HG03066 (cell line): ENCODE data around the gene RRAD.

Experiments
- ATAC-seq: cut with Tn5 transposase; IDR thresholded peaks from one replicate; pipeline ENCODE4 v1.9.1; 2021; ENCODE audit warnings: low read depth; ENCODE audit not compliant: unreplicated experiment

The RRAD gene

DNA sequence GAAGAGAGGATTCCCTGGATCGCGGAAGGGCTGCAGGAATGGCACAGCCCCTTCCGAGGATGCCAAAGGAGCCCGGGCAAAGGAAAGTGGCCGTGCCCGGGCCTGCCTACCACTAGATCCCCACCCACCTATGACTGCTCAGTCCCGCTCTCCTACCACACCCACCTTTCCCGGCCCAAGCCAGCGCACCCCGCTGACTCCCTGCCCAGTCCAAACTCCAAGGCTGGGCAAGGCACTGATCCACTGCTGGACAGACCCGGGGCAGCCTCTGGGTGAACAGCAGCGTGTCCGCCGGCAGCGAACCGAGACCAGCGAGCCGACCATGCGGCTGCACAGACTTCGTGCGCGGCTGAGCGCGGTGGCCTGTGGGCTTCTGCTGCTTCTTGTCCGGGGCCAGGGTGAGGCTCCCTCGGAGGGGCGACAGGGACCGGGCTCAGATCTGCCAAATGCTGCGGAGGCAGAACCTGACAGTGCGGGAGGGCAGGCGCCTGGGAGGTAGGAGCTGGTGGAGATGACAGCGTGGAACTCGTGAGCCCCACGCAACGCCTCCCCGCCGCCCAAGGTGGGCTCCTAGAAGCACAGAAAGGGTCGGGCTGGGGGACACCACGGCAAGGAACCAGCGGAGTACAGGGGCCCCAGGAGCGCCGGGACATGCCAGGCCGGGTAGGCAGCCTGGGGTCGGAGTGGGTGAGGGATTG is 10.1 kb upstream of the RRAD start, which contains the start of gene CES2:
TSS of gene CES2 (plus strand) at position 203 of the 698 bp plus-strand sequence. CDS start at position 323, 120 bp downstream.
- no peak for ATAC-seq

DNA sequence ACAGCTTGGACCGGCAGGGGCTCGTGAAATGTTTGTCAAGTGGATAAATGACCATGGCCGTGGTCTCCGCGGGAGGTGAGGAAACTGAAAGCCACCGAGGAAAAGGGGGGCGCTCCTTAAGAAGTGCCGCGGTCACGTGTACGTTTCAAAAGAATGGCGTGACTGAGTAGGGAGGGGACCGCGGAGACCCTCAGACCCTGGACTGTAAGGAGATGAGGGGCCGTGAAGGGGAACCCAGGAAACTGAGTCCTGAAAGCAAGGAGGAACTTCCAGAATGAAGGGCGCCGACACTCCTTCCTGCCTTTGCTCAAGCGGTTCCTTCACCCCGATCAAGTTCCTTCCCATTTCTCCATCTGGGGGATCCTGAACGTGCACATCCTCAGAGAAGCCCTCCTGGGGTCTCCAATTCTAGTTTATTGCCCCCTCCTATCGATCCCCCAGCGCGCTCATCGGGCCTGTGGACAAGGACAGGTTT is 9.5 kb upstream of the RRAD start:
- ATAC-seq, result peak; percentile 27

- ATAC-seq, result peak; percentile 76
Measured at GRCh38 chr16:66934138-66934838, 9.0 kb upstream of the RRAD start, which contains the start of gene CIAO2B. Gene CIAO2B (minus strand): TSS chr16:66934402. CDS start chr16:66934364, 38 bp downstream.

DNA sequence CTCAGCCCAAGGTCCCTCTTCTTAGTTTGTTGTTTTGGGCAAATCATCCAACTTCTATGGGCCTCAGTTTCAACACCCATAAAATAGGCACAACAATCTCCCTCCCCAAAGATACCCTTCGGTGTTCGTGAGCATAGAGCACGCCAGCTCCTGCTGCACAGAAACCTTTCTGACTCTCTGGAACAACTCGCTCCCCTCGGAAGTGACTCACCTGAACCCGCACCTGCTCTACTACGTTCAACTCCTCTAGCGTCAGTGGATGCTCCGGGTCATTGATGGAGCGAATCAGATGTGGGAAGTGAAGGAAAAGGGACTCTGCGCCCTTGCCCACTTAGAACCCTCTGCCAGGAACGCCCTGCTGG is 8.4 kb upstream of the RRAD start:
- peak; percentile 11 for ATAC-seq

DNA sequence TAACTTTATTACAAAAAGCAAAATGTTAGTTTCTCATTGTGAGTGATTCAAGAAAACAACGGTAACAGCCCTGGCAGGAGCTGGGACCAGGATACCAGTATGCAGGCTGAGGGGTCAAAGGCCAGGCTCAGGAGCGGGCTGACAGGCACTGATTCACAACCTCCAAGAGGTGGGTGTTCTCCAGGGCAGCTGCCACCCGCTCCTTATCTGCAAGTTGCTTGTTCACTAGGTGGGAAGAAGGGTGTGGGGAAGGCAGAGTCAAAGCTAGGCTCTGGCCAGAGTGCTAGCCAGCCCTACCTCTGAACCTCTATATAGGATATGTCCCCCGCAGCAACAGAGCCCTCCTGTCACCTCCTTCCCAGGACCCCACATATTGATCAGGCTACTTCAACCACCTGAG is 6.7 kb upstream of the RRAD start:
- ATAC-seq, result no peak

- no peak for ATAC-seq
Measured at GRCh38 chr16:66931665-66932064, 6.3 kb upstream of the RRAD start.

- no peak for ATAC-seq
Measured at GRCh38 chr16:66930189-66930588, 4.9 kb upstream of the RRAD start.

DNA sequence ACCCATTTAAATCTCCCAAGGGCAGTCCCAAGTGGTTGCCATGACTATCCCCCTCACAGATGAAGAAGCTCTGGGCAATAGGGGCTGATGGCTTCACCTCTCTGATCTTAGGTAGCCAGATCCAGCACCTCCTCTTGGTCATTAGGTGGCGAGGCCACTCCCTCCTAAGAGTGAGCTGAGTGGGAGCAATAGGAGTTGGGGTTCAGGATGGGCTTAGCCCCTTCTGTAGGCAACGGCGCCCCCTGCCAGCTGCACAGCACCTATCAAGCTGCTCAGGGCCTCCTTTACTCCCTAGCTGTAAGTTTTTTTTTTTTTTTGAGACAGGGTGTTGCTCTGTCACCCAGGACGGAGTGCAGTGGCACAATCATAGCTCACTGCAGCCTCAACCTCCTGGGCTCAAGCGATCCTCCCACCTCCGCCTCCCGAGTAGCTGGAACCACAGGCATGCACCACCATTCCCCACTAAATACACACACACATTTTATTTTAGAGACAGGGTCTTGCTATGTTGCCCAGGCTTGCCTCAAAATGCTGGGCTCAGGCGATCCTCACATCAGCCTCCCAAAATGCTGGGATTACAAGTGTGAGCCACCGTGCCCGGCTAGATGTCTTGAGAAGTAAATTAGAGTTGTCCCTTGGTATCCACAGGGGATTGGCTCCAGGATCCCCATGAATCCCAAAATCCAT is 3.5 kb upstream of the RRAD start:
- no peak for ATAC-seq

DNA sequence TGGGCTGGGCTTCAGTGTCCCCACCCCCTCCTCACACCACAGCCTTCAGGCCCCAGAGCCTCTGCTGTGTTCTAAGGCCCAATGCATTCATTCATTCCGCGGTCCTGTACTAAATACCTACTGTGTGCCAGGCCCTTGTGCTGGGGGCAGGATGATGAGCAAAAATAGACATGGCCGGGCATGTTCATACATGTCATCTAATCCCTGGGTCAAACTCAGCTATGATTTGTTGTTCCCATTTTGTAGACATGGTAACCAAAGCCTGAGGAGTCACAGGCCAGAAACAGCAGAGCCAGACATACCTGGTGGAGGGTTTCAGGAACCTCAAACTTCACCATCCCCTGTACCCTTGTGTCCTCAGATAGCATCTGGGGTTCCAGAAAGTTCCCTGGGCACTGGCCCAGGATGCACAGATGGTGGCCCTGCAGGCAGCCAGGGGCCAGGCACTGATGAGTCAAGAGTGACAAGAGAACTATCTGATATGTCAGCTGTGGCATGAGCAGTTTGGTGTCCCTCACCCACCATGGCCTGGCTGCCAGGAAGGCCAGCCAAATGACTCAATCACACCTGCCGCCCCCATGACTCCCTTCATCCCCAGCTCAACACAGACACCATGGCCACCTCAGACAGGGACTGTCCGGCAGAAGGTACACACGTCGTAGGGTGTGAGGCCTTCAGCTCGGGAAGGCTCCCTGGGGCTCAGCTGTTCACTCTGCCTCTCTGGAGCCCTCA is 2.7 kb upstream of the RRAD start:
- ATAC-seq, result no peak

GRCh38 chr16:66926961-66927436 is 1.7 kb upstream of the RRAD start:
- ATAC-seq, result no peak

DNA sequence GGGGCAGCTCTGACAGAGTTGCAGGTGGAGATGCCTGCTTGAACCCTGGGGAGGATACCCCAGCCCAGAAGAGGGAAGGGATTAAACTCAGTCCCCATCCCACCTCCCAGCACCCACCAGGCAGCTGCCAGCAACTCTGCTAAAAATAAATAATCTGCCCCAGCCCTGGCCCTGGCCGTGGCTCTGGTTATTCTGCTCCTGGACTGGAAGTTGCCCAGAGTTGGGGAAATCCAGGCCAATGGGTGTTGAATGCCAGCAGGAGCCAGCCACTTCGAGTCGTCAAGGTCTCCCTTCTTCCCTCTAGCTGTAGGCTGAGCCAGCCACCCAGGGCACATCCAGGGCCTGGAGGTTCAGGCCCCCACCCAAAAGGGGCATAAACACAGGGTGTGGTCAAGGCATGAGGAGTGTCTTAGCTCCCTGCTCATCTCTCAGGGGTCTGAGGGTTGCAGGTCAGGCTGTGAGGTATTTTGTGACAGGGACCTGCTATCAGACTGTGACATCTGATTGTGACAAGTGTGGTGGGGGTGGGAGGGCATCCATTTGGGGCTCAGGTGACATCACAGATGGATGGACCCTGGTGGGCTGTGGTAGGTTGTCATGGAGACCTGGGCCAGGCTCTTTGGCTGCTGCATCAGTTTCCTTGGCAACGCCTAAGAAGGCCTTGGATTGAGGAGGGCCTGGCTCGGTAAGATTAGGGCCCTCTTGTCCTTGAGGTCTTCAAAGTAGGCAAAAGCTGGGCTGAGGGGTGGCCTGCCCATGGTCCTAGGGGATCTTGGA is 1.0 kb upstream of the RRAD start:
- no peak for ATAC-seq

DNA sequence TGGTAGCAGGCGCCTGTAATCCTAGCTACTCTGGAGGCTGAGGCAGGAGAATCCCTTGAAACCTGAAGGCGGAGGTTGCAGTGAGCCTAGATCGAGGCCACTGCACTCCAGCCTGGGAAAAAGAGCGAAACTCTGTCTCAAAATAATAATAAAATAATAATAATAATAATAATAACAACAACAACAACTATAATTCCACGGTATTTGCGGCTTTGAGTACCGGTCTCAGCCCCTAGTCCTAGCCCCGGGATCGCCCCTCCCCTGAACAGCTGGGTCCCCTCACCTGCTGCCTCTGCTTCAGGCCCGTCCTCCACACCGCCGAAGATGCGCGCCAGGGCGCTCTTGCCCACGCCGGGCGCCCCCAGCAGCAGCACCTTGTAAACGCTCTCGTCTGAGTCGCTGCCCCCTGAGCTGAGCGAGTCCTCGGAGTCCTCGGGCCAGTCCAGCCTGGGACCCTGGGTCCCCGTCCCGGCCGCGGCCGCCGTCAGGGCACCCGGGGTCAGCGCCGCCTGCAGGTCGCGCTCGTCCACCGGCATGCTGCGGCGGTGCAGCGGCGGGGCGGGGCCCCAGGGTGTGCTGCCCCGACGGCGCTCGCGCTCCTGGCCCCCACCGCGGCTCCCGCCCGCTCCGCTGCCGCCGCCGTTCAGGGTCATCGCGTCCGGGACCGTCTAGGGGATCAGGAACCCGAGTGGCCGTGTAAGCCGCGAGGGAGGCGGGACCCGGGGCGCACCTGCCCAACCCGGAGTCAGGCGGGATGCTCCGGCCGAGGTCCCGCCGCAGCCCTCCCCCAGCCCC is 611 bp downstream of the RRAD start:
- ATAC-seq, result no peak

GRCh38 chr16:66923866-66924265 is 1.5 kb downstream of the RRAD start:
- no peak for ATAC-seq

DNA sequence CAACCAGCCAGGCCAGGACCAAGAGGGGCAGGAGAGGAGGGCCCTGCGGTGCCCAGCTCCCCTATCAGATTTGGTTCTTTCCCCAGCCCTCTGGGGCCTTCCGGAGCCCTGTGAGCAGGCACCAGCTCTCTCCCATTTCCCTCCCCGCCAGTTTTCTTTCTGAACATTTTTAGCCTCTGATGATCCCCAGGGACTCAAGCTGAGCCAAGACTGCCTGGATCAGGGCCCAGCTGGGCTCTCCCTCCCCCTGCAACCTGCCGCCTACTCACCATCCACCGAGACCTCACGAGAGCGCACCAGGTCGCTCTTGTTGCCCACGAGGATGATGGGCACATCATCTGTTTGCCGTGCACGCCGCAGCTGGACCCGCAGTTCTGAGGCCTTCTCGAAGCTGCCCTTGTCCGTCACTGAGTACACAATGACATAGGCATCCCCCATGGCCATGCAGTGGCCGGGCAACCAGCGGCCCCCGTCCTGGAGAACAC is 2.0 kb downstream of the RRAD start:
- no peak for ATAC-seq

DNA sequence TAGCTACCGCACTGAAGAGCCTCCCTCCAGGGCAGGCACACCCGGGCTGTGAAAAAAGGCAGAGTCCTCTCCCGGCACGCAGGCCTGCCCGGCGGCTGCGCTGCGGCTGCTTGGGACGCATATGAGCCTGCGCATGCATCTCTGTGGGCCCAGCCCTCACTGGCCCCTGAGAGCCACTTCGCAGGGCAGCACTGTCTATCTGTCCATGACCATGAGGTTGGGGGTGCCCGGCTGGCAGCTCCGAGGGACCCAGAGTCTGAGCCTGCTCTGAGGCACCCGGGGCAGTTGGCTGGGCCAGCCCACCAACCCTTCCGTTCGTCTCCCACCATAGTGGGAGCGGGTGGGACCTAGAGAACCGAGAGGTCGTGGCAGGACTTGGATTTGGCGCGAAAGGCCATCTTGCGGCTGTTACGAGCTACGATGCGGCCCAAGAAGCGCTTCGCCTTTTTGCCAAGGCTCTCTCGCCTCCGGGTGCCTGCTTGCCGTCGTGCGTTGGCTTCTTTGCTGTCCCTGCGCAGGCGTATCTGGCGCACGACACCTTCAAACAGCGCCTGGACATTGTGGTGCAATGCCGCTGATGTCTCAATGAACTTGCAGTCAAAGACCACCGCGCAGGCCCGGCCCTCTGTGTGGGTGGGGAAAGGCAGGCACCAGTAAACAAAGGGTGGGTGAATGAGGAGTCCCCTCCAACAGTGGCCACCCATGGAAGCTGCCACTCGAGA is 3.4 kb downstream of the RRAD start:
- ATAC-seq, result no peak

- no peak for ATAC-seq
Measured at GRCh38 chr16:66920924-66921680, 4.2 kb downstream of the RRAD start.

- no peak for ATAC-seq
Measured at GRCh38 chr16:66920299-66920590, 5.1 kb downstream of the RRAD start.
